Erythroblast (primary cell): ENCODE measurements around the gene POU6F2.

ENCODE experiments used
- DNase-seq, 2 experiments: peaks; one replicate each; lab custom pipeline; 2025; lab: John Stamatoyannopoulos, UW
- GATA1 ChIP-seq: IDR thresholded peaks from 2 replicates; pipeline ENCODE4 v1.6.1; 2011; ENCODE audit warnings: low read depth, mild to moderate bottlenecking, control low read depth, low read length, moderate library complexity
- POLR2A ChIP-seq: IDR thresholded peaks from 2 replicates; pipeline ENCODE4 v1.6.1; 2011; ENCODE audit warnings: mild to moderate bottlenecking, low read length

POU6F2 gene

DNA sequence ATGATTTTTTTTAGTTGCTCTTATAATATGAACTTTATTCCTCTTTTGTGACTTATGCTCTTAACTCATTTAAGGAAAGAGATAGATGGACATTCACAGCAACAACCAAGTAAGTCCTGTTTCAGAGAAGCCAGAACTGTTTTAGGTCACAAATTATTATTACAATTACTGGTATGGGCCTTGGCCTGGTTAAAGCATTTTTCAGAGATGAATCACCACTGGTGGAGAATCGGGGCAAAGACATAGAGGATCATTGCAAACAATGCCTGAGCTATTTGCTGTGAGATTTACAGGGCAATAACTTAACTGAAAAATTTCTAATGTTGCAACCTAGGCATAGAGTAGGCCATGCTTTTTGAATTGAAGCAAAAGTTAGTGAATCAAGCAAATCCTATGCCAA lies 450.5 kb downstream of the POU6F2 start:
- TF ChIP-seq POLR2A: no peak
- no peak for TF ChIP-seq GATA1
- DNase-seq: no peak

DNA sequence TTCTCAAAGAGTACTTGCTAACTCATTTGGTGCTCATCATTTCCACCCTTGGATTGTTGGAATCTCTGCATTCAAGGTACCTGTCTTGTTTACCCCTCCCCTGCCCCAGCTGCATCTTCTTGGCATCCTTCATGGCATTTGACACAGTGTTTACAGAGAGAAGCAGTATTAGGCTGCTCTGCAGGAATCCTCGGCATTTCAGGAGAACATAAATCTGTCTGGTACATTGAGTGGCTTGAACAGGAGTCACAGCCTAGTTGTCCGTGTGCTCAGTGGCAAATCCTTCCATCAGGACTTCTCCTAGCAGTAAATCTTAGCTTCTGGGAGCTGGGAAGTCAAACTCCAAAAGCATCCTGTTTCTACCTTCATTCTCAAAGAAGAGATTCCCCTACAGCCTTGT lies 451.7 kb downstream of the POU6F2 start:
- TF ChIP-seq POLR2A: no peak
- TF ChIP-seq GATA1: no peak

DNA sequence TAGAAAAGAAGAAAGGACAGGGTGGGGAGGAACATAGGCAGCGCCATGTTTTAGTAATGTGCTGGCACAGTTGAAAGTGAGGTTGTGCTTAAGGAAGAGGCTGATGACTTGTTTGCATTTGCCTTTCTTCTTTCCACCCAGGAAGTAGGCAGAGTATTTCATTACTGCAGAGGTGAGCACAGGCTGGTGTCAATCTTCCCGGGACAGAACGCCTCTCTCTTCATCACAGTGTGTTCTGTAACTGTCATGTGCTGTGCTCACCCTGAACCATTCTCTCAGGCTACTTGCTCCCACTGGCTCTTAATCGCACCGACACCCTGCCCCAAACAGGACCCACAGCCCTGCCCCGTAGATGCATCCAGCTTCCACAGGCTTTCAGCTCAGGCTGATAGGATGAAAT lies 452.7 kb downstream of the POU6F2 start:
- no peak for TF ChIP-seq GATA1
- TF ChIP-seq POLR2A: no peak
- no peak for DNase-seq

More for the DNA sequence above, 451.7 kb downstream of the POU6F2 start:
- no peak for DNase-seq

DNA sequence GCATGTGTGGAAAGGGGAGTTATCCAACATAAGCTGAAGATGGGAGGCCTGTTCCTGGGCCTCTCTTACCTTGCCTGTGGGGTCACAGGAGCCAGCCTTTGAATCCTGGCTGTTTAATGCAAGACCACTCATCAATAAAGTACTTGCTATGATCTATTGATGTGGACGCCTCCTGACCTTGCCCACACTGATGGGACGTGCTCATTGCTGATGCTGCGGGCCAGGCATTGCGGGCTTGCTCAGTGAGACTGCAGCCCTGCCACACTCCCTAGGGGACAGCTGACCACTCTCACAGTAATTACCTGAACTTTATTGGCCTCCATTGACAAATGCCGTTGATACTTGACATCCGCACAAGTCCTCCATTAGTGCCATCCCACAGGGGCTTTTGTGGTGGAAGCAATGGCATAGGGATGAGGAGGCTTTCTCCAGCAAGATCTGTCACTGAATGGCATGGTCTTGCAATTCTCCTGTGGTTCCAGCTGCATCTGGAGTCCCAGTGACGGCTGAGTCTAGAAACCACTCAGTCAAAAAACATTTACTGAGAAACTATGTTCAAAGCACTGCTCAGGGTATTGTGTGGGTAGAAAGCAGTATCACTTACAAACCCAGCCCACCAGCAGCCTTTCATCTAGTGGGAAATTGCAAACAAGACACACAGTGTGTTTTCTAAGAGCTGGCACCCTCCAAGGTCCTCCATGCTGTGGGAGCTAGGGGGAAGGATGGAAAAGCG lies 453.4 kb downstream of the POU6F2 start:
- TF ChIP-seq GATA1 (no peak), POLR2A (no peak)
- DNase-seq: no peak

DNA sequence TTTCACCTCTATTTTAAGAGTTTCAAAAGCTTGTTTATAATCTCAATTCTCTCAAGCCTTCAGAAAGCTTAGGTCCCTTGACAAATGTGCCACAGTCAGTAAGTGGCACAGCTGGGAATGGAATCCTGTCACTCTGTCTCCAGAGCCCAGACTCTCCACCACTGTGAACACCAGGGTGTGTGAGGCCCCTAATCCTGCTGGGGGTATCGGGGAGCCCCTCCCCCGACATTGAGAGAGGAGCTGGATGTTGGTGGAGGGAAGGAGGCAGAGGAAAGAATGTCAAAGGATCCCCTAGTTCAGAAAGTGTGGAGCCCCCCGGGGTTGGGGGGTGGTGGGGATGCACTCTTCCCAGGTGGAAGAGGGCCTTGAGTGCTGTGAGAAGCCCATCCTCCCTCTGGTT lies 454.7 kb downstream of the POU6F2 start:
- no peak for DNase-seq
- TF ChIP-seq POLR2A: no peak

DNA sequence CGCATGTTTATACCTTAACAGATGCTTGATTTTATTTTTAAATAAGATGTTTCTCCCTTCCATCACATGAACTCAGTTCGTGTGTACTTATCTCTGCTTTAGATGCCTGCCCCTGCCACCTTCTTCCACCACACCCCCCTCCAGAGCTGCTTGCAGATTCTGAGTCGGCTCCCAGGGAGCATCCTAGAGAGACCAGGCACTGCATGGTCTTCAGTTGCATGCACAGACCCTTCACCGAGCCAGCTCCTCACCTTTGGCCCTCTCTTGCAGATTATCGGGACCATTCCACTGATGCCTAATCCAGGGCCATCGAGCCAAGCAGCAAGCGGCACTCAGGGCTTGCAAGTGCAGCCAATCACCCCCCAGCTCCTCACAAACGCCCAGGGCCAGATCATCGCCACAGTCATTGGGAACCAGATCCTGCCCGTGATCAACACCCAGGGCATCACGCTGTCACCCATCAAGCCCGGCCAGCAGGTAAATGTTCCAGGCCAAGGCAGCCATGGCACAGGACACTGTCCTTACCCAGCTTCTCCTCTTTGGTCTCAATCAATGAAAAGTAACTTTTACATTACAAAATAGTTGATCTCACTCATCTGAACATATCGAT lies 455.2 kb downstream of the POU6F2 start:
- TF ChIP-seq GATA1: no peak
- TF ChIP-seq POLR2A: no peak
- DNase-seq: no peak

DNA sequence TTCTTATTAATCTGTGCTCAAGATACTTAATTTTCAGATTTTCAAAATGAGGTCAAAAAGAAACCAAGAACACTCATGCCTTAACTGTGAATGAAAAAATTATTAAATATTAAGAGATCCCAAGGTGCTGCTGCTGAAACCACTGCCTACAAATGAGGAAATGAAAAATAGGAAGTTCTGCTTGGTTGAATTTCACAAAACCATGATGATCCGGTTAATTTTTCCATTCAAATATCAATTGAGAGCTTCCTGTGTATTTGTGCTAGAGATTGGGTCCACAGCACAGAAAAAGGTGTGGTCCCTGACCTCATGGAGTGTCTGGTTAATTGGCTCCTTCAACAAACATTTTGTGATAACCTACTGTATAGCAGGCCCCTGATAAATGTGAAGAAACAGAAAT lies 455.8 kb downstream of the POU6F2 start:
- no peak for TF ChIP-seq GATA1
- TF ChIP-seq POLR2A: no peak
- DNase-seq: no peak

DNA sequence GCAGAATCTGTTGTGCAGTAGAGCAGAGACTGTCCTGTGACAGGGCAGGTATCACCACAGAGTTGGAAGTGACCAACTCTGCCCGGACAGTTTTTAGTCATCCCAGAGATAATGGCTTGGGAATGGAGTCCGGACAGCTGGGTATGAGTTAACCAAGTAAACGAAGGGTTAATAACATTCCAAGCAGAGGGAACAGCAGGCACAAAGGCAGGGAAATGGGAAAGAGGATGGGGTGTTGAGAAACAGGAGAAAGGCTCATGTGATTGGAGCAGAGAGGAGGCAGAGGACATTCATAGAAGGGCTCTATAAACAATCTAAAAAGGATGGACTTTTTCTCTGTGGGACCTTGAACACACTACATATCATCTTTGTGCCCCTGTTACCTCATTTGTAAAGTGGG lies 456.3 kb downstream of the POU6F2 start:
- DNase-seq: no peak
- no peak for TF ChIP-seq GATA1

DNA sequence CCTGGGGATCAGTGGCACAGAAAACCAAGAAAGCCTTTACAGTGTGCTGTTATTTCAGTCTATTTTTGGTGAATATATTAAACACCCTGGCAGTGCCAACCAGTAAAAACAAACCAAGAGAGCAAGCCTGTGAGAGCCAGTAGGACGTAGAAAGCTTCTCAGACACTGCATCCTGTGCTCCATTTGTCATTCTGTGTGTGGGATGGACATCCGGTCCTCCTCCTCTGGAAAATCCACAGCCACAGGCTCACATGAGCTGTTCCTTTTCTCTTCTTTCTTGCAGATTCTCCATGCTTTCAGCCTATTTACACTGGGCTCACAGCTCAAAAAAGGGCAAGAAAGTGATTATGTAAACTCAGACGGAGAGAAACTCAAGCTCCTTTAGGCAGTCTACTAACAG lies 468.8 kb downstream of the POU6F2 start:
- DNase-seq: no peak
- no peak for TF ChIP-seq POLR2A
- TF ChIP-seq GATA1: no peak

DNA sequence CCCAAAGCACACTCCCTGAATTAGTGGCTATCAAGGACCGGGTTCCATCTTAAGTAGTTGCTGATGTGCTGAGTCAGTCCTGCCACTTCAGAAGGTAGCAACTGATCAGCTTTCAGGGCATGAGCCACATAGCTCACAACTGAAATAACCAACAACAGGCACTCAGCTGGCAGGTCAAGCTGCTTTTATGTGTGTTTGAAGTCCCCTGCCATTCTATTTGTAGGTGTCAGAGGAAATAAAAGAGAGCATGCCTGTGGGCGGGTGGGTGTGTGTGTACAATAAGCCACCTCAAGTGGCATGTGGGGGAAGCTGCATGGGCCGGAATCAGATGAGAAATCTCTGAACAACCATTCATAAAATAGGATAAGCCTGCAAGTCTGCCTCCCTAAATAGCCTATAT lies 474.2 kb downstream of the POU6F2 start:
- no peak for TF ChIP-seq GATA1
- no peak for TF ChIP-seq POLR2A
- no peak for DNase-seq

DNA sequence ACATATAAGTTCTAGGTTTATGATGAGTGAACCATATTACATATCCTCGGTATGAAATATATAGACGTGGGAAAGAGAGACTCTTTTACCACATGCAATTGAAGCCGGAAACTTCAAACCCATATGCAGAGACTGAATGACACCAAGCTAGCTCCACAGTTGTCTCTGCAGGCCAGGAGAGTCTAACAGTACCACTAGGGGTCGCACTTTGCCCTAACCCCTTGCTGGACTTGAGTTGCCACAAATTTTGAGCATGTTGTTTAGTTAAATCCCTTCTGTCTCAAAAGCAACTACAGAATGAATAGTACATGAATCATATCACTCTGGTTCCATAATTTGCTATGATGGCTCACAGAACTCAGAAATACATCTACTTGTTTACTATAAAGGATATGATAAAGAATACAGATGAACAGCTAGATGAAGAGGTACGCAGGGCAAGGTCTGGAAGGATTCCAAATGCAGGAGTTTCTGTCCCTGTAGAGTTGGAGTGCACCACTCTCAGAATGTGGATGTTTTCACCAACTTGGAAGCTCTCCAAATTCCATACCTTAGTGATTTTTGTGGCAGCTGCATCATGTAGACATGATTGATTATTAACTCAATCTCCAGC lies 476.1 kb downstream of the POU6F2 start:
- TF ChIP-seq POLR2A (no peak), GATA1 (no peak)

DNA sequence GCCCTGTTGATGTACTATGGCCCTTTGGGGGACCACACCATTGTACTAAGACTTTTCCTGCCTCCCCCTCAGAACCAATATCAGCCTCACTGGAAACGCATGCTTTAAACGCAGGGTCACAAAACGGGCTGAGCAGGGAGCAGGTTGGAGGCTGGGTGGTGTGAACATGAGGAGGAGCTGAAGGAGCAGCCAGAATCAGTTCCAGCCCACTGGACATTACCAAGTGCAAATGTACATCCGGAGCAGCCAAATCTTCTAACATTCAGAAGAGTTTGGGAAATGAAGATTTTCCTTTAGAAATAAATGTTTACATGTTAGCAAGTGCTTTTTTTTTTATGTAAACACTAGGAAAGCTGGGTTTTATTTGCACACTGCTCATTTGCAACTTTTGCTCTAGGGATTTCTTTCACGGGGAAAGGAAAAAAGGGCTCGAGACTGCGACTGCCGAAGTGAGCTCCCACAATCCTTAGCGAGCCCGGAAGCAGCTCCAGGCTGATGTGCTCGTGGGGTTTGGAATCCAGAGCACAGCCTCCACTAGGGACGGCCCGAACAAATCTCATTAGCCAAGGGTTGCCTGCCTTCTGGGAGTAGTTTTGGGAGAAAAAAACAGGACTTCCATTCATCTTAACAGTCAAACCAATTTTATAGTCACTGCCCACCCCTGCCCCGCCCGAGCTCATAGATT lies 480.5 kb downstream of the POU6F2 start:
- TF ChIP-seq POLR2A (no peak), GATA1 (no peak)
- no peak for DNase-seq

More for the DNA sequence above, 476.1 kb downstream of the POU6F2 start:
- DNase-seq: peak; percentile 63 to 76

DNA sequence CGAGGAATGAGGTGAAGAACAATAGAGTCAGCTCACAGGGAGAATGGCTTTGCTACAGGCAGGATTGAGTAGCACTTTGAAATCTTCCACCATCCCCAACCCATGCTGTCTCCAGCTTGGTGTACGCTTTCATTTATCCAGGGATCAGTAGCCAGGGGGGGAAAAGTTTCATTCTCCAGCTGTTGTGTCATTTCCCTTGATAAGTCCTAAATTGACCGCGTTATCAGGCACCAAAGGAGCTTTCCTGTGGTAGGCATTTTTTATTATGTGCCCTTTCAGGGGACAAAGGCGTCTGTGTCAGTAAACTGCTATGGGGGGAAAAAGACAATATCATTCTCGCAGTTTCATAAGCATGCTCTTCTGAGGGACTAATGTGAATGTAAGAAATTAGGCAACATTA lies 481.9 kb downstream of the POU6F2 start:
- TF ChIP-seq GATA1 (no peak), POLR2A (no peak)
- peak in 1 of 2 experiments; percentile 17 for DNase-seq

DNA sequence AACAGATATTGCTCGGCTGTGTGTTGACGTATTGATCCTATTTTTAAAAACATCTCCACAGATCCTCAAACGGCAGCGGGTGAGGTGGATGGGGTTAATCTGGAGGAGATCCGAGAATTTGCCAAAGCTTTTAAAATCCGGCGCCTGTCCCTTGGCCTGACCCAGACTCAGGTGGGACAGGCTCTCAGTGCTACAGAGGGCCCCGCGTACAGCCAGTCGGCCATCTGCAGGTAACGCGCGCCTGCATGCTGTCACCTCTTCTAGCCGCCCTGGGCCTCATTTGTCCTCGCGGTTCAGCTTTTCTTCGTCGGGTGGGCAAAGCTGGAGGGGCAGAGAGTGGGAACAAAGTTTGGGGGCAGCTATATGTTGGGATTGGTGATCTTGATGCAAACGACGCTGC lies 482.8 kb downstream of the POU6F2 start:
- DNase-seq: no peak
- TF ChIP-seq GATA1: no peak
- TF ChIP-seq POLR2A: no peak
